GM23338 (cell line): ENCODE data around the gene CDH4. TPM values are rescaled to one million over a fixed set of nuclear protein-coding genes. Genes with fewer than 3 reads are reported as not detected.

ENCODE experiments used
- ATAC-seq: fragments of 200-7000 bp; cut with Tn5 transposase; 3 replicates; pipeline ENCODE4 v1.9.1; 2020
- DNase-seq: peaks from one replicate; pipeline ENCODE4 v3.0.0-alpha.2; 2015; ENCODE audit warnings: low spot score
- H2AFZ ChIP-seq: fragments of 200-600 bp; sonication (generic); 2 replicates; pipeline ENCODE4 v1.8.0; 2016; ENCODE audit warnings: antibody characterized with exemption, mild to moderate bottlenecking, moderate library complexity
- H3F3A ChIP-seq: fragments of 200-600 bp; sonication (generic); replicated peaks from 2 replicates; pipeline ENCODE4 v1.8.0; 2017; ENCODE audit warnings: antibody characterized with exemption, mixed run types, low read depth
- H3K27ac ChIP-seq: fragments of 200-600 bp; sonication (generic); 2 replicates; pipeline ENCODE4 v1.6.1; 2016; ENCODE audit warnings: low read depth
- H3K27me3 ChIP-seq: fragments of 200-600 bp; sonication (generic); 2 replicates; pipeline ENCODE4 v1.8.0; 2016; ENCODE audit warnings: mild to moderate bottlenecking, mixed run types, moderate library complexity; ENCODE audit not compliant: insufficient read depth
- H3K36me3 ChIP-seq: fragments of 200-600 bp; sonication (generic); 2 replicates; pipeline ENCODE4 v1.8.0; 2016; ENCODE audit warnings: mild to moderate bottlenecking; ENCODE audit not compliant: insufficient read depth
- H3K4me1 ChIP-seq: fragments of 200-600 bp; sonication (generic); 2 replicates; pipeline ENCODE4 v1.8.0; 2016; ENCODE audit warnings: mild to moderate bottlenecking, moderate library complexity; ENCODE audit not compliant: insufficient read depth
- H3K4me2 ChIP-seq: fragments of 200-600 bp; sonication (generic); 2 replicates; pipeline ENCODE4 v1.7.1; 2017; ENCODE audit warnings: mixed run types
- H3K4me3 ChIP-seq: fragments of 200-600 bp; sonication (generic); 2 replicates; pipeline ENCODE4 v1.6.1; 2016; ENCODE audit warnings: mixed run types
- H3K79me2 ChIP-seq: fragments of 200-600 bp; sonication (generic); replicated peaks from 2 replicates; pipeline ENCODE4 v1.8.0; 2017; ENCODE audit warnings: mild to moderate bottlenecking; ENCODE audit not compliant: insufficient read depth
- H3K9me2 ChIP-seq: fragments of 200-600 bp; sonication (generic); 2 replicates; pipeline ENCODE4 v1.8.0; 2017; ENCODE audit not compliant: insufficient read depth
- H4K20me1 ChIP-seq: fragments of 200-600 bp; sonication (generic); replicated peaks from 2 replicates; pipeline ENCODE4 v1.8.0; 2017; ENCODE audit warnings: mild to moderate bottlenecking; ENCODE audit not compliant: insufficient read depth
- H3K27ac Mint-ChIP-seq: 2 replicates; pipeline ENCODE4 v1.8.0; 2020; ENCODE audit warnings: inconsistent platforms, mild to moderate bottlenecking, moderate library complexity, mixed read lengths
- H3K27me3 Mint-ChIP-seq: 3 replicates; pipeline ENCODE4 v1.8.0; 2022; ENCODE audit warnings: low read depth, mild to moderate bottlenecking, moderate library complexity, mixed read lengths, inconsistent platforms; ENCODE audit not compliant: insufficient read depth, poor library complexity
- H3K36me3 Mint-ChIP-seq: 3 replicates; pipeline ENCODE4 v1.8.0; 2021; ENCODE audit warnings: low read depth, mild to moderate bottlenecking, inconsistent platforms, moderate library complexity, mixed read lengths
- H3K4me1 Mint-ChIP-seq: 3 replicates; pipeline ENCODE4 v1.8.0; 2020; ENCODE audit warnings: mild to moderate bottlenecking, inconsistent platforms, mixed read lengths
- H3K4me3 Mint-ChIP-seq: 3 replicates; pipeline ENCODE4 v1.8.0; 2021; ENCODE audit warnings: moderate library complexity, mild to moderate bottlenecking, inconsistent platforms, mixed read lengths
- H3K9me3 Mint-ChIP-seq: 3 replicates; pipeline ENCODE4 v1.8.0; 2020; ENCODE audit warnings: moderate library complexity, mild to moderate bottlenecking, inconsistent platforms, mixed read lengths
- CREB1 ChIP-seq: fragments of 250-450 bp; sonication (Bioruptor Pico); IDR thresholded peaks from 2 replicates; pipeline ENCODE4 v1.5.0; 2020; ENCODE audit warnings: low read depth, mild to moderate bottlenecking, moderate library complexity
- EZH2phosphoT487 ChIP-seq: fragments of 200-600 bp; sonication (generic); IDR thresholded peaks from one replicate; pipeline ENCODE4 v1.8.1; 2018; ENCODE audit warnings: antibody characterized with exemption; ENCODE audit not compliant: unreplicated experiment
- POLR2AphosphoS5 ChIP-seq: IDR thresholded peaks from 2 replicates; pipeline ENCODE4 v1.6.1; 2016; ENCODE audit warnings: antibody characterized with exemption, low read depth
- ZNF114 ChIP-seq: fragments of 250-450 bp; sonication (Bioruptor Pico); IDR thresholded peaks from 2 replicates; pipeline ENCODE4 v1.5.0; 2020; ENCODE audit warnings: mild to moderate bottlenecking, moderate library complexity
- ZNF331 ChIP-seq: fragments of 250-450 bp; sonication (Bioruptor Pico); IDR thresholded peaks from 2 replicates; pipeline ENCODE4 v1.5.0; 2020; ENCODE audit warnings: low read depth, mild to moderate bottlenecking, moderate library complexity
- polyA plus RNA-seq: library from polyadenylated mRNA; unstranded; fragments of >200 nt; fragmentation: Nextera tagmentation; extraction: Ambion mirVana; gene quantifications from 2 replicates; pipeline ENCODE4 v1.2.1, GENCODE V29; 2016
- total RNA-seq: library from RNA; depleted of rRNA; stranded (reverse); fragments of >200 nt; shearing (Covaris generic); gene quantifications from 2 replicates; pipeline ENCODE4 v1.2.3, GENCODE V29; 2014
- TF ChIP-seq, protein P1 (sequence below), 2 experiments: fragments of 200-600 bp in 1 of 2; sonication (generic) in 1 of 2; conservative IDR thresholded peaks; 2 replicates each; pipeline versions ENCODE4 v1.5.1 to v1.6.1; 2016 to 2017; ENCODE audit warnings: antibody characterized with exemption in 2 of 2, low read depth in 2 of 2, mild to moderate bottlenecking in 2 of 2, moderate library complexity in 1 of 2
- TF ChIP-seq, protein P2 (sequence below): IDR thresholded peaks from 2 replicates; pipeline ENCODE4 v1.6.1; 2016; ENCODE audit warnings: antibody characterized with exemption
- TF ChIP-seq, protein P3 (sequence below): fragments of 250-450 bp; sonication (Bioruptor Pico); IDR thresholded peaks from 2 replicates; pipeline ENCODE4 v1.5.0; 2020; ENCODE audit warnings: mild to moderate bottlenecking, moderate library complexity

Gene CDH4
- total and polyA plus RNA-seq, 2 experiments from 2014 or later, result 1.2 to 4.2 TPM

DNA sequence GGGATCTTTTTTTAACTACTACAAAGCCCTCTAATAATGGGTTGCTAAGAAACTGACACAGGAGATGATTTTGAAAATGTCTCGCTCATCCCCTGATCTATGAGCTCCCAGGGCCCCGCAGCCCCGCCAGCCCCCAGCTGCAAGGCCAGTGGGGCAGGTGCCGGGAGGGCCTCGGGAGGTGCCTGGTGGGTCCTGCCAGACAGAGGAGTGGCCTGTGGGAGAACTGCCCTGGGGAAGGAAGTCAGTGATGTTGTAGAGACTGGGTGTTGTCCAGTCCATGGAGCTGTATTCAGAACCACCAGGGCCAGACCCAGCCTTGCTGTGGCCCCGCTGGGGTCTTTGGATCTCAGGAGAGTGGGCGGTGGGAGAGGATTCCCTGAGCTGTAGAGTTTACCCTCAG is 554.9 kb downstream of the CDH4 start:
- Histone ChIP-seq H3K27ac (no peak overlapping the region), H2AFZ (no peak overlapping the region), H3F3A (0 out of 2 replicates have a peak, but pooled peaks cover 3% of the 10 kb centered on the region), H3K27me3 (no peaks in the 10 kb centered on the region), H3K4me3 (no peak overlapping the region), H3K4me1 (no peaks in the 10 kb centered on the region), H3K4me2 (no peak overlapping the region), H3K79me2 (no peaks in the 10 kb centered on the region), H3K36me3 (no peaks in the 10 kb centered on the region), H4K20me1 (no peaks in the 10 kb centered on the region), H3K9me2 (no peaks in the 10 kb centered on the region)
- ATAC-seq (no peak), DNase-seq (no peak)
- Mint-ChIP-seq H3K4me3 (no peak overlapping the region), H3K27me3 (peaks cover 19% of the 10 kb centered on the region), H3K36me3 (no peaks in the 10 kb centered on the region), H3K27ac (no peak overlapping the region), H3K4me1 (peaks cover 18% of the 10 kb centered on the region), H3K9me3 (no peaks in the 10 kb centered on the region)
- TF ChIP-seq, protein P1, sequence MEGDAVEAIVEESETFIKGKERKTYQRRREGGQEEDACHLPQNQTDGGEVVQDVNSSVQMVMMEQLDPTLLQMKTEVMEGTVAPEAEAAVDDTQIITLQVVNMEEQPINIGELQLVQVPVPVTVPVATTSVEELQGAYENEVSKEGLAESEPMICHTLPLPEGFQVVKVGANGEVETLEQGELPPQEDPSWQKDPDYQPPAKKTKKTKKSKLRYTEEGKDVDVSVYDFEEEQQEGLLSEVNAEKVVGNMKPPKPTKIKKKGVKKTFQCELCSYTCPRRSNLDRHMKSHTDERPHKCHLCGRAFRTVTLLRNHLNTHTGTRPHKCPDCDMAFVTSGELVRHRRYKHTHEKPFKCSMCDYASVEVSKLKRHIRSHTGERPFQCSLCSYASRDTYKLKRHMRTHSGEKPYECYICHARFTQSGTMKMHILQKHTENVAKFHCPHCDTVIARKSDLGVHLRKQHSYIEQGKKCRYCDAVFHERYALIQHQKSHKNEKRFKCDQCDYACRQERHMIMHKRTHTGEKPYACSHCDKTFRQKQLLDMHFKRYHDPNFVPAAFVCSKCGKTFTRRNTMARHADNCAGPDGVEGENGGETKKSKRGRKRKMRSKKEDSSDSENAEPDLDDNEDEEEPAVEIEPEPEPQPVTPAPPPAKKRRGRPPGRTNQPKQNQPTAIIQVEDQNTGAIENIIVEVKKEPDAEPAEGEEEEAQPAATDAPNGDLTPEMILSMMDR (conservative IDR thresholded peaks at IDR 0.05; ENCODE audit: low read depth in 2 of 2), result no peak
- no peak for TF ChIP-seq ZNF114
- TF ChIP-seq EZH2phosphoT487, result no peak
- no peak for TF ChIP-seq POLR2AphosphoS5
- no peak for TF ChIP-seq ZNF331 (CRISPR knock-in tag)
- TF ChIP-seq, protein P2, sequence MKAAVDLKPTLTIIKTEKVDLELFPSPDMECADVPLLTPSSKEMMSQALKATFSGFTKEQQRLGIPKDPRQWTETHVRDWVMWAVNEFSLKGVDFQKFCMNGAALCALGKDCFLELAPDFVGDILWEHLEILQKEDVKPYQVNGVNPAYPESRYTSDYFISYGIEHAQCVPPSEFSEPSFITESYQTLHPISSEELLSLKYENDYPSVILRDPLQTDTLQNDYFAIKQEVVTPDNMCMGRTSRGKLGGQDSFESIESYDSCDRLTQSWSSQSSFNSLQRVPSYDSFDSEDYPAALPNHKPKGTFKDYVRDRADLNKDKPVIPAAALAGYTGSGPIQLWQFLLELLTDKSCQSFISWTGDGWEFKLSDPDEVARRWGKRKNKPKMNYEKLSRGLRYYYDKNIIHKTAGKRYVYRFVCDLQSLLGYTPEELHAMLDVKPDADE, result no peak

DNA sequence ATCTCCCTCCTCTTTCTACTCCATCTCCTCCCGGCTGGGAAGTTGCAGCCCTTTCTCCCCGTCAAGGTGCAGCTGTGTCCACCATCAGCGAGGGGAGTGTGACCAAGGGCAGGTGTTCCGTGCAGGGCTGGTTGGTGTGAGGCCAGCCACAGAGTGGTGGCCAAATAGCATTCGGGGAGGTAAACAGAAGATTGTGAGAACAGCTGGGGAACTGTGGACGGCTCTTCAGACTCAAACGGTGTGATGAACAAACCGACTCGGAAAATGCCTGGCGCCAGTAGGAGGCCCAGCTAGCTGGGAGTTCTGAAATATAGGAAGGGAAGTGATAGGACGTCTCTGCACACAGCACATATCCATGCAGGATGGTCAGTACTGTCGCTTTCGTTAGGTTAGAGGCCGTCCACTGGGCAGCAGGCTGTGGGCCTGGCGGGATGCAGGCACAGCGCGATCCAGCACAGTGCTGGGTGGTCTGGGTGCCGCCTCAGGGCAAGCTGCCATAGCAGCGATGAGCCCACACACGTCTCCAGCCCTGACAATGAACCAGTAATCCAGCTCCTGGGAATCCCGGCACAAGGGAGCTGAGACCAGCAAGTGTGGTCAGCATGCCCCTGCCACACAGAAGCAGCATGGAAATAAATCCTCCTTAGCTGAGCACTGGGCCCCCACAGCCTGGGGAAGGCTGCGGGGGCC is 555.6 kb downstream of the CDH4 start:
- H2AFZ ChIP-seq, result no peak overlapping the region
- H3K27ac Mint-ChIP-seq, result no peak overlapping the region
- no peaks in the 10 kb centered on the region for H3K9me2 ChIP-seq
- H3K36me3 ChIP-seq, result no peaks in the 10 kb centered on the region
- H3K27ac ChIP-seq, result no peak overlapping the region
- H3K4me1 ChIP-seq, result no peaks in the 10 kb centered on the region
- H3K4me3 Mint-ChIP-seq, result no peak overlapping the region
- ATAC-seq, result no peak
- peaks cover 18% of the 10 kb centered on the region for H3K4me1 Mint-ChIP-seq
- 0 out of 2 replicates have a peak, but pooled peaks cover 3% of the 10 kb centered on the region for H3F3A ChIP-seq
- H3K4me2 ChIP-seq, result no peak overlapping the region
- H3K4me3 ChIP-seq, result no peak overlapping the region
- H3K9me3 Mint-ChIP-seq, result no peaks in the 10 kb centered on the region
- H4K20me1 ChIP-seq, result no peaks in the 10 kb centered on the region
- H3K36me3 Mint-ChIP-seq, result no peaks in the 10 kb centered on the region
- H3K27me3 Mint-ChIP-seq, result peaks cover 19% of the 10 kb centered on the region
- H3K79me2 ChIP-seq, result no peaks in the 10 kb centered on the region
- DNase-seq, result no peak
- no peaks in the 10 kb centered on the region for H3K27me3 ChIP-seq
- TF ChIP-seq, protein P2, result no peak
- TF ChIP-seq, protein P3, sequence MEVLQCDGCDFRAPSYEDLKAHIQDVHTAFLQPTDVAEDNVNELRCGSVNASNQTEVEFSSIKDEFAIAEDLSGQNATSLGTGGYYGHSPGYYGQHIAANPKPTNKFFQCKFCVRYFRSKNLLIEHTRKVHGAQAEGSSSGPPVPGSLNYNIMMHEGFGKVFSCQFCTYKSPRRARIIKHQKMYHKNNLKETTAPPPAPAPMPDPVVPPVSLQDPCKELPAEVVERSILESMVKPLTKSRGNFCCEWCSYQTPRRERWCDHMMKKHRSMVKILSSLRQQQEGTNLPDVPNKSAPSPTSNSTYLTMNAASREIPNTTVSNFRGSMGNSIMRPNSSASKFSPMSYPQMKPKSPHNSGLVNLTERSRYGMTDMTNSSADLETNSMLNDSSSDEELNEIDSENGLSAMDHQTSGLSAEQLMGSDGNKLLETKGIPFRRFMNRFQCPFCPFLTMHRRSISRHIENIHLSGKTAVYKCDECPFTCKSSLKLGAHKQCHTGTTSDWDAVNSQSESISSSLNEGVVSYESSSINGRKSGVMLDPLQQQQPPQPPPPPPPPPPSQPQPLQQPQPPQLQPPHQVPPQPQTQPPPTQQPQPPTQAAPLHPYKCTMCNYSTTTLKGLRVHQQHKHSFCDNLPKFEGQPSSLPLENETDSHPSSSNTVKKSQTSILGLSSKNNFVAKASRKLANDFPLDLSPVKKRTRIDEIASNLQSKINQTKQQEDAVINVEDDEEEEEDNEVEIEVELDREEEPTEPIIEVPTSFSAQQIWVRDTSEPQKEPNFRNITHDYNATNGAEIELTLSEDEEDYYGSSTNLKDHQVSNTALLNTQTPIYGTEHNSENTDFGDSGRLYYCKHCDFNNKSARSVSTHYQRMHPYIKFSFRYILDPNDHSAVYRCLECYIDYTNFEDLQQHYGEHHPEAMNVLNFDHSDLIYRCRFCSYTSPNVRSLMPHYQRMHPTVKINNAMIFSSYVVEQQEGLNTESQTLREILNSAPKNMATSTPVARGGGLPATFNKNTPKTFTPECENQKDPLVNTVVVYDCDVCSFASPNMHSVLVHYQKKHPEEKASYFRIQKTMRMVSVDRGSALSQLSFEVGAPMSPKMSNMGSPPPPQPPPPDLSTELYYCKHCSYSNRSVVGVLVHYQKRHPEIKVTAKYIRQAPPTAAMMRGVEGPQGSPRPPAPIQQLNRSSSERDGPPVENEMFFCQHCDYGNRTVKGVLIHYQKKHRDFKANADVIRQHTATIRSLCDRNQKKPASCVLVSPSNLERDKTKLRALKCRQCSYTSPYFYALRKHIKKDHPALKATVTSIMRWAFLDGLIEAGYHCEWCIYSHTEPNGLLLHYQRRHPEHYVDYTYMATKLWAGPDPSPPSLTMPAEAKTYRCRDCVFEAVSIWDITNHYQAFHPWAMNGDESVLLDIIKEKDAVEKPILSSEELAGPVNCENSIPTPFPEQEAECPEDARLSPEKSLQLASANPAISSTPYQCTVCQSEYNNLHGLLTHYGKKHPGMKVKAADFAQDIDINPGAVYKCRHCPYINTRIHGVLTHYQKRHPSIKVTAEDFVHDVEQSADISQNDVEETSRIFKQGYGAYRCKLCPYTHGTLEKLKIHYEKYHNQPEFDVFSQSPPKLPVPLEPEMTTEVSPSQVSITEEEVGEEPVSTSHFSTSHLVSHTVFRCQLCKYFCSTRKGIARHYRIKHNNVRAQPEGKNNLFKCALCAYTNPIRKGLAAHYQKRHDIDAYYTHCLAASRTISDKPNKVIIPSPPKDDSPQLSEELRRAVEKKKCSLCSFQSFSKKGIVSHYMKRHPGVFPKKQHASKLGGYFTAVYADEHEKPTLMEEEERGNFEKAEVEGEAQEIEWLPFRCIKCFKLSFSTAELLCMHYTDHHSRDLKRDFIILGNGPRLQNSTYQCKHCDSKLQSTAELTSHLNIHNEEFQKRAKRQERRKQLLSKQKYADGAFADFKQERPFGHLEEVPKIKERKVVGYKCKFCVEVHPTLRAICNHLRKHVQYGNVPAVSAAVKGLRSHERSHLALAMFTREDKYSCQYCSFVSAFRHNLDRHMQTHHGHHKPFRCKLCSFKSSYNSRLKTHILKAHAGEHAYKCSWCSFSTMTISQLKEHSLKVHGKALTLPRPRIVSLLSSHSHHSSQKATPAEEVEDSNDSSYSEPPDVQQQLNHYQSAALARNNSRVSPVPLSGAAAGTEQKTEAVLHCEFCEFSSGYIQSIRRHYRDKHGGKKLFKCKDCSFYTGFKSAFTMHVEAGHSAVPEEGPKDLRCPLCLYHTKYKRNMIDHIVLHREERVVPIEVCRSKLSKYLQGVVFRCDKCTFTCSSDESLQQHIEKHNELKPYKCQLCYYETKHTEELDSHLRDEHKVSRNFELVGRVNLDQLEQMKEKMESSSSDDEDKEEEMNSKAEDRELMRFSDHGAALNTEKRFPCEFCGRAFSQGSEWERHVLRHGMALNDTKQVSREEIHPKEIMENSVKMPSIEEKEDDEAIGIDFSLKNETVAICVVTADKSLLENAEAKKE (CRISPR knock-in tag), result no peak
- TF ChIP-seq ZNF331 (CRISPR knock-in tag) (no peak), CREB1 (no peak)
